RWPE2 (cell line): ENCODE data around the gene FADS3.
A peak's percentile ranks its signal among the peaks of the same experiment; 100 is the strongest.
"Not testable (repeated sequence)": the region's sequence is repeated elsewhere in the genome, so short reads cannot be mapped to it uniquely, and the experiment has no call there.

Source experiments
- ATAC-seq: fragments of 200-7000 bp; cut with Tn5 transposase; 3 replicates; pipeline ENCODE4 v1.9.1; 2021; ENCODE audit warnings: low read depth
- DNase-seq: peaks from one replicate; pipeline ENCODE4 v3.0.0-alpha.2; 2020; ENCODE audit warnings: low spot score
- H3K27ac ChIP-seq: fragments of 450-650 bp; 2 replicates; pipeline ENCODE4 v1.5.1; 2017; ENCODE audit warnings: mild to moderate bottlenecking; ENCODE audit not compliant: poor library complexity, severe bottlenecking
- H3K27me3 ChIP-seq: fragments of 250-450 bp; sonication (Bioruptor Pico); 2 replicates; pipeline ENCODE4 v1.5.1; 2021; ENCODE audit warnings: mild to moderate bottlenecking, moderate library complexity; ENCODE audit not compliant: insufficient read depth, poor library complexity, severe bottlenecking
- H3K36me3 ChIP-seq: fragments of 250-450 bp; sonication (Bioruptor Pico); 2 replicates; pipeline ENCODE4 v1.5.1; 2020; ENCODE audit warnings: low read depth, mild to moderate bottlenecking, moderate library complexity
- H3K4me1 ChIP-seq: fragments of 250-450 bp; sonication (Bioruptor Pico); 2 replicates; pipeline ENCODE4 v1.5.1; 2021; ENCODE audit warnings: mild to moderate bottlenecking, moderate library complexity; ENCODE audit not compliant: insufficient read depth, poor library complexity, severe bottlenecking
- H3K4me3 ChIP-seq: fragments of 250-450 bp; sonication (Bioruptor Pico); 2 replicates; pipeline ENCODE4 v1.5.1; 2021; ENCODE audit warnings: mild to moderate bottlenecking, moderate library complexity; ENCODE audit not compliant: severe bottlenecking
- H3K9me3 ChIP-seq: fragments of 250-450 bp; sonication (Bioruptor Pico); 2 replicates; pipeline ENCODE4 v1.5.1; 2021; ENCODE audit warnings: mild to moderate bottlenecking, moderate library complexity; ENCODE audit not compliant: severe bottlenecking
- CTCF ChIP-seq: fragments of 450-650 bp; IDR thresholded peaks from one replicate; pipeline ENCODE4 v1.5.1; 2017; ENCODE audit warnings: mild to moderate bottlenecking, moderate library complexity; ENCODE audit not compliant: poor library complexity, severe bottlenecking

Gene FADS3

GRCh38 chr11:61885166-61885778 is 6.1 kb downstream of the FADS3 start:
- H3K4me1 ChIP-seq: peaks cover 26% of the 10 kb centered on the region
- DNase-seq (no peak), ATAC-seq (no peak)
- peaks cover 49% of the 10 kb centered on the region for H3K36me3 ChIP-seq
- no peaks in the 10 kb centered on the region for H3K9me3 ChIP-seq
- H3K27ac ChIP-seq: peak overlapping the region; percentile 84
- no peaks in the 10 kb centered on the region for H3K27me3 ChIP-seq
- no peak overlapping the region for H3K4me3 ChIP-seq
- TF ChIP-seq CTCF: no peak

- DNase-seq: no peak
- Histone ChIP-seq H3K4me1 (peaks cover 18% of the 10 kb centered on the region), H3K9me3 (no peaks in the 10 kb centered on the region), H3K27me3 (no peaks in the 10 kb centered on the region), H3K4me3 (no peak overlapping the region), H3K36me3 (peaks cover 53% of the 10 kb centered on the region), H3K27ac (no peak overlapping the region)
- TF ChIP-seq CTCF: no peak
- ATAC-seq: no peak
Observed at GRCh38 chr11:61883947-61884346, 7.4 kb downstream of the FADS3 start.

- no peak for DNase-seq
- Histone ChIP-seq H3K9me3 (no peaks in the 10 kb centered on the region), H3K4me1 (peaks cover 15% of the 10 kb centered on the region), H3K27me3 (no peaks in the 10 kb centered on the region), H3K27ac (no peak overlapping the region), H3K36me3 (peaks cover 52% of the 10 kb centered on the region), H3K4me3 (no peak overlapping the region)
- ATAC-seq: no peak
- TF ChIP-seq CTCF: no peak
Observed at GRCh38 chr11:61883327-61883726, 8.0 kb downstream of the FADS3 start.

GRCh38 chr11:61882879-61883278 is 8.5 kb downstream of the FADS3 start:
- no peak for TF ChIP-seq CTCF
- Histone ChIP-seq H3K9me3 (no peaks in the 10 kb centered on the region), H3K27ac (peak overlapping the region; percentile 7), H3K4me1 (peaks cover 12% of the 10 kb centered on the region), H3K4me3 (no peak overlapping the region), H3K27me3 (no peaks in the 10 kb centered on the region), H3K36me3 (peaks cover 53% of the 10 kb centered on the region)
- ATAC-seq (no peak), DNase-seq (no peak)

- H3K4me3 ChIP-seq, DNase-seq, H3K27me3 ChIP-seq, H3K4me1 ChIP-seq, H3K9me3 ChIP-seq: not testable (repeated sequence)
- peak overlapping the region; percentile 7 for H3K27ac ChIP-seq
- H3K36me3 ChIP-seq: peaks cover 53% of the 10 kb centered on the region
- peak; percentile 22; the same call in 1 of the 3 replicates for ATAC-seq
Observed at GRCh38 chr11:61882267-61882666, 9.1 kb downstream of the FADS3 start.
